ENCODE results near the gene SRSF9.
A peak's percentile ranks its signal among the peaks of the same experiment; 100 is the strongest.
"Not testable (repeated sequence)": the region's sequence is repeated elsewhere in the genome, so short reads cannot be mapped to it uniquely, and the experiment has no call there.

Gene SRSF9

DNA sequence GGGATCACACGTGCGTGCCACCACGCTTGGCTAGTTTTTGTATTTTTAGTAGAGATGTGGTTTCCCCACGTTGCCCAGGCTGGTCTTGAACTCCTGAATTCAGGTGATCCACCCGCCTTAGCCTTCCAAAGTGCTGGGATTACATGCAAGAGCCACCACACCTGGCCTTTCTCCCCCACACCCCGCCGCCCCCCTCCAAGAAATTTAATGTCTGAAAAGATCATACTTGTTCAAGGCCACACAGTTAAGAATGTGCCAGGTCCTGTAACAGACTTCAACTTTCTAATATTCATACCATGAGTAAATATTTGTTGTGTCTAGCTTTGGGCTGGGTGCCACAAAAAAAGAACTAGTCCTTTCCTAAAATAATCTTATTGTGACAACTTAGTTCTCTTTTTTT lies 14.2 kb downstream of the SRSF9 start:
- no peak for DNase-seq (ENCODE audit: insufficient read length, low spot score)
- FAIRE-seq = no peak

DNA sequence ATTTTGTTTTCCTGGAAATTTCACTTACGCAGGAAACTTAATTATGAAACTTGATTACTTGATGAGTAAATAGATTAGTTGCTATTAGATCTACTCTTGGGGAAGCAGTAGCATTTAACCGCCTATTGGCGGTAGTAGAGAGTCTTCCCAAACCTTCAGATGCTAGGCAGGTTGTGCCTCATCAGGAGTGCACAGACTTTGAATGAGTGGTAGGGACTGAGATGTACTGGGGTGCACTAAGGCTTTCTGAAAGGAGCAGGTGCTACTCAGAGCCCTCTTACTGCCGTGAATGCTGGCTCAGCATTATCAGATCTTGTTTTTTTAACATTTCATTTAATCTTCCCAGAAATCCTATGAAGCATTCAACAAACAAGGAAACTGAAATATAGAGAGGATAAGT lies 15.6 kb downstream of the SRSF9 start:
- DNase-seq (ENCODE audit: insufficient read length, low spot score) (no peak), FAIRE-seq (peak; percentile 79)

DNA sequence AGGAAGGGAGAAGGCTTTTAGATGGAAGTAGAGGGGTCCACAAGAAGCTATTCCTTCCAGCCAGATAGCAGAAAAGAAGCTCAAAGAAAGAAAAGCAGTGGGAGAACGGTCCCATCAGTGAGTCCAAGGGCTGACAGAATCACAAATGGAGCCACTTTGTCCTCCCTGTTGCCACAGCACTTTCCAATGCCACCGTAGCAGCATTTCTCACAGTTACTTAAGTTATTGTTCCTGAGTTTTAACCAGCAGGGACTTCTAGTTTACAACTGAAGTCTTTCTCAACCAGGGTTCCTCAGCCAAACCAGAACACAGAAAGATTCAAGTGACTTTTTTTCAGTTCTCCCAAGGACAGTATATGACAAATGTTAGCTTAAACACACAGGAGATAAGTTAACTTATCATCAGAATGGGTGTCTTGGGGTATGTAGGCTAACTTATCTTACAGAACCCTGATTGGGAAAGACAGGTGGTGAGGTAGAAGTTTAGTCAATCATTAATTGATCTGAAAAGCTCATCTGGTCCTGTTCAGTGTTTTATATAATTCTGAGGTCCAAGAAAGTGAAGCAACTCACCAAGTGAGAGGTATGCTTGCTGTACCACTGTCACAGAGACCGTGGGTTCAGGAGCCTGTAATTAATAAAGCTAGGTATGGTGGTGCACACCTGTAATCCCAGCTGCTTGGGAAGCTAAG lies 16.3 kb downstream of the SRSF9 start:
- no peak for FAIRE-seq
- DNase-seq (ENCODE audit: insufficient read length, low spot score) = no peak

DNA sequence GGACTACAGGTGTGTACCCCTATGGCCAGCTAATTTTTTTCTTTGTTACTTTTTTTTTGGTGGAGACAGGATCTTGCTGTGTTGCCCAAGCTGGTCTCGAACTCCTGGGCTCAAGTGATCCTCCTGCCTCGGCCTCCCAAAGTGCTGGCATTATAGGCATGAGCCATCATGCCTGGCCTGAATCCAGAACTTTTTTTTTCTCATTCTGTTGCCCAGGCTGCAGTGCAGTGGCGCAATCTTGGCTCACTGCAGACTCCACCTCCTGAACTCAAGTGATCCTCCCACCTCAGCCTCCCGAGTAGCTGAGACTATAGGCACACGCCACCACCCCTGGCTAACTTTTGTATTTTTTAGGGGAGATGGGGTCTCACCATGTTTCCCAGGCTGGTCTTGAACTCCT lies 17.0 kb downstream of the SRSF9 start:
- not testable (repeated sequence) for FAIRE-seq; DNase-seq (ENCODE audit: insufficient read length, low spot score)

DNA sequence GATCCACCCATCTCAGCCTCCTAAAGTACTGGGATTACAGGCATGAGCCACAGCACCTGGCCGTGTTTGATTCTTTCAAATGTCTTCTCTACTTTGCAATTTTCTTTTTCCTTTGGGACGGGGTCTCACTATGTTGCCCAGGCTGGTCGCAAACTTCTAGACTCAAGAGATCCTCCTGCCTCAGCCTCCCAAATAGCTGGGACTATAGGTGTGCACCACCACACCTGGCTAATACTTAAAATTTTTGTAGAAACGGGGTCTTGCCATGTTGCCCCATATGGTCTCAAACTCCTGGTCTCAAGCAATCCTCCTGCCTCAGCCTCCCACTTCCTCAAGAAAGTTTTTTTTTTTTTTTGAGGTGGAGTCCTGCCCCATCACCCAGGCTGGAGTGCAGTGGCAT lies 21.6 kb downstream of the SRSF9 start:
- DNase-seq (ENCODE audit: insufficient read length, low spot score) = no peak
- no peak for FAIRE-seq

DNA sequence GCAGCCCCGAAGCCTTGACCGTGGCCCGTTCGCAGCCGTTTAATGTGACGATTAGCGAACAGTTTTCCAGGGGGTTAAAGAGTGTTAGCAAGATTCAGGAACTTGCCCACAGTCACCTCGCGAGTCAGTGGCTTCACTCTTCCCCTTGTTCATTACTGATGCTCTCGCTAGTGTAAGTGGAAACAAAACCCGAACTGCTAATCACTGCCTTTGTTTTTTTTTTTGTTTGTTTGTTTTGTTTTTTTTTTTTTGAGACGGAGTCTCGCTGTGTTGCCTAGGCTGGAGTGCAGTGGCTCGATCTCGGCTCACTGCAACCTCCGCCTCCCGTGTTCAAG lies 22.7 kb downstream of the SRSF9 start:
- not testable (repeated sequence) for DNase-seq (ENCODE audit: insufficient read length, low spot score); FAIRE-seq

DNA sequence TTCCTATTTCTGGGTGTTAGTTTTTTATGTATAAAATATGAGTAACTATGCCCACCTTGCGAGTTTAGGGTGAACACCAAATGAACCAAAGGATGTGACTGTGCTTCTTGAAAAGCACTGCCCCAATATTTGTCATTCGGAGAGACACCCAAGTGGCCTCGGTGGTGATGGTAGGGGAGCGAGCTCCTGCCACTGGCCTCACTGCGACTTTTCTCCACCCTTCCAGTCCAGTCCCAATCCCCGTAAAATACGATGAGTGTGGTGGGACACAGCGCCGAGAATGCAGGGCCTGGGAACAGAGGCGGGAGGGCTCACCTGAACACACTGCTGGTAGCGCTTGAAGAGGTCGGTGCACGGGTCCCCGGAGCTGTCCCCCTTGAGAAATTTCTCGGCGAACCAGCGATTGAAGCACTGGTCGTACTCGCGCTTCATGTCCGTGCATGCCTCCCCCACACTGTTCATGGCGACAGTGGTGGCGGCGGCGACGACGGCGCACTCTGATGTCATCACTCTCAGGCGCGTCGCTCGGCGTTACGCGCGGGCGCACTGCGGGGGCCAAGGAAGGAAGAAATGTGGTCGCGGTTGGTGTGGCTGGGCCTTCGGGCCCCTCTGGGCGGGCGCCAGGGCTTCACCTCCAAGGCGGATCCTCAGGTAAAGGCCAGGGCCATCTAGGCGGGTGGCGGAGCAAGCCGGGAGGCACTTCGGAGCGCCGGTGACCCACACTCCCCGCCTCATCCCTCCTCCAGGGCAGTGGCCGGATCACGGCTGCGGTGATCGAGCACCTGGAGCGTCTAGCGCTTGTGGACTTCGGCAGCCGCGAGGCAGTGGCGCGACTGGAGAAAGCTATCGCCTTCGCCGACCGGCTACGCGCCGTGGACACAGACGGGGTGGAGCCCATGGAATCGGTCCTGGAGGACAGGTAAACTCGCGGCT lies 23.4 kb downstream of the SRSF9 start, which contains the start of the genes GATC and TRIAP1:
Gene GATC, plus strand, starts transcription at position 534 of the 933 bp plus-strand sequence. Its CDS starts 37 bp downstream, at position 571.
Gene TRIAP1, minus strand, starts transcription at position 474 of the 933 bp plus-strand sequence. Its CDS starts 12 bp downstream, at position 462.
- peak; percentile 91 for FAIRE-seq
- DNase-seq (ENCODE audit: insufficient read length, low spot score) = peak; percentile 66

DNA sequence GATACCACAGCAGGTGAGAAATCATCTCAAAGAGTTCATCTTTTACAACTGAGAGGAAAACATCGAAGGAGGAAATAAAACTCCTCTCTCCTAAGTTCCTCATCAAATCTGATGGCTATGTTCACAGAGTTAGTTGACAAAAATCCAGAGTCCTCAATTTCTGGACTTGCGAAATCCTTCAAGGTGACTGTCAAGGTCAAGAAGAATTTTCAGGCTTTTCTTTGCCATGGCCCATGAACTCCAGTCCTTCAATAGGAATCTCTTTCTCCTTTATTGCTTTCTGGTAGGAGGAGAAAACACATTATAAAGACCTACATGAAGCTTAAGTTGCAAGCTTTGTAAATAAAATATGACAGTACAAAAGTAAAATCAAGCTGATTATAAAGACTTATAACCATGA lies 24.9 kb downstream of the SRSF9 start:
- FAIRE-seq = no peak

DNA sequence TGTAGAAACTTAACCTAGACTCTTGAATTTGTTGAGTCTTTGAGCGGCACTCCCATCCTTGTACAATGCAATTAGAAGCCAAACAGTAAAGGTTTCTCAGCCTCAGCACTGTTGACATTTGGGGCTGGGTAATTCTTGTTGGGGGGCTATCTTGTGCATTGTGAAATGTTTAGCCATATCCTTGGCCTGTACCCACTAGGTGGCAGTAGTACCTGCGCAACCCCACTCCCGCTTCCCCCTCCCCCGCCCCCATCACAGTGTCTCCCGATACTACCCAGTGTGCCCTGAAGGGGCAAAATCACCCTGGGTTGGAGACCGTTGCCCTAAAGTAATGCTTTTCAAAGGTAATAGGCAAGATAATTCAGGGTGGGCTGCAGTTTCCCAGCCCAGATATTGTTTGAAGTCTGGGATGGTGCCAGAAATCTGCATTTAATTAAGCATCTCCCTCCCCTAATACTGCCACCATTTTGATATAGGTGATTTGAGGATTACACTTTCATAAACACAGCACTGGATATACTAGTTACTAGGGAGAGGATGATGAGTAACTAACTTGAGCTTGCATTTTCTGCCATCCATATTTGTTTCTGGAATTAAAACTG lies 29.8 kb downstream of the SRSF9 start:
- peak; percentile 56 for DNase-seq (ENCODE audit: insufficient read length, low spot score)
- peak; percentile 8 for FAIRE-seq

More for the DNA sequence above, 24.9 kb downstream of the SRSF9 start:
- DNase-seq (ENCODE audit: insufficient read length, low spot score) = no peak

DNA sequence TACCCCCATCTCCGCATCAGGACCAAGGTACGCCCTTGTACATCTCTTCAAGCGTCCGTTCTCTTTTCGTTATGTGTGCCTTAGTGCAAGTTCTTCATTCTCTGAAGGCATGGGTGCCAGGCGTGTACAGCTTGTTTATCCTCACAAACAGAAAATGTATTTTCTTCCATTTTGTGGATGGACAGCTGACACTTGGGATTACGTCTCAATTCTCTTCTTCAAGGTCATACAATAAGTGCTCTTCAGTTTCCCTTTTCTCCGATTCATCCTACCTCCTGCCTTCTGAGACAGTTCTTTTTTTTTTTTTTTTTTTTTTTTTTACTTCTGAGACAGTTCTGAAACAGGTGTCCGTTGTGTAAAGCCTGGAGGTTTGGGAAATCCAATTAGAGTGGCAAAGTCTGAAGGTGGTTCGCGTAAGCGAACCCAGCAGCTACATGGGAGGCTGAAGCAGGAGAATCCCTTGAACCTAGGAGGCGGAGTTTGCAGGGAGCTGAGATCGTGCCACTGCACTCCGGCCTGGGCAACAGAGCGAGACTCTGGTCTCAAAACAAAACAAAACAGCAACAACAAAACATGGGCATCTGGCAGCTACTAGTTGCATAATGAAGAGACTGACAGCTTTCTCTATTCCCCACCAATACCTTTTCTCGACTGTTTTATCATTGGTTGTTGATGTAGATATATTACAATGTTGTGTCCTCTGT lies 30.9 kb downstream of the SRSF9 start:
- FAIRE-seq (no peak), DNase-seq (ENCODE audit: insufficient read length, low spot score) (no peak)

DNA sequence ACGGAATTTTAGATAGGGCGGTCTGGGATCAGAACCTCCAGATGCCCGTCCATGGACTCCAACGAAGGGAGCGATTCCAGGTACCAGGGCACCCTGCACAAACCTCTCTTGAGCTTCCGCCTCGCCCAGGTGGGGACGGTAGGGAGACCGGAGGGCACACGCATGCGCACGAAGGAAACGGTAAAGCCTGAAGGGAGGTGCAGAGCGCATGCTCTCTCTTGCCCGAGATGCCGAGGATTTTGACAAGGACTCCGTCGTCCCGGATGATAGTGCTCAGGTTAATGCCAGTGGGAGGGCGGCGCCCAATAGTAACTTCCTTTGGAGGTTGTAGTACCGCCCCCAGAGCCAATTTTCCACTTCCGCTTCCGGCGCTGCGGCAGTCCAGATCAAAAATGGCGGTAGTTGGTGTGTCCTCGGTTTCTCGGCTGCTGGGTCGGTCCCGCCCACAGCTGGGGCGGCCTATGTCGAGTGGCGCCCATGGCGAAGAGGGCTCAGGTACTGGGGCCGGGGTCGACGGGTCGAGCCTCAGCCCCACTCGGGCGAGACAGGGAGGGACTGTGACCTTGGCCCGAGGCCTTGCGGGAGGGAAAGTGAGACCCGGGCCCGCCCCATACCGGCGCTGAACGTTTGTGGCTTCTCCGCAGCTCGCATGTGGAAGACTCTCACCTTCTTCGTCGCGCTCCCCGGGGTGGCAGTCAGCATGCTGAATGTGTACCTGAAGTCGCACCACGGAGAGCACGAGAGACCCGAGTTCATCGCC lies 31.6 kb downstream of the SRSF9 start, which contains the start of gene COX6A1:
Gene COX6A1, plus strand, starts transcription at position 379 of the 760 bp plus-strand sequence. Its CDS starts 14 bp downstream, at position 393.
- DNase-seq (ENCODE audit: insufficient read length, low spot score) = peak; percentile 89
- FAIRE-seq = peak; percentile 98

DNA sequence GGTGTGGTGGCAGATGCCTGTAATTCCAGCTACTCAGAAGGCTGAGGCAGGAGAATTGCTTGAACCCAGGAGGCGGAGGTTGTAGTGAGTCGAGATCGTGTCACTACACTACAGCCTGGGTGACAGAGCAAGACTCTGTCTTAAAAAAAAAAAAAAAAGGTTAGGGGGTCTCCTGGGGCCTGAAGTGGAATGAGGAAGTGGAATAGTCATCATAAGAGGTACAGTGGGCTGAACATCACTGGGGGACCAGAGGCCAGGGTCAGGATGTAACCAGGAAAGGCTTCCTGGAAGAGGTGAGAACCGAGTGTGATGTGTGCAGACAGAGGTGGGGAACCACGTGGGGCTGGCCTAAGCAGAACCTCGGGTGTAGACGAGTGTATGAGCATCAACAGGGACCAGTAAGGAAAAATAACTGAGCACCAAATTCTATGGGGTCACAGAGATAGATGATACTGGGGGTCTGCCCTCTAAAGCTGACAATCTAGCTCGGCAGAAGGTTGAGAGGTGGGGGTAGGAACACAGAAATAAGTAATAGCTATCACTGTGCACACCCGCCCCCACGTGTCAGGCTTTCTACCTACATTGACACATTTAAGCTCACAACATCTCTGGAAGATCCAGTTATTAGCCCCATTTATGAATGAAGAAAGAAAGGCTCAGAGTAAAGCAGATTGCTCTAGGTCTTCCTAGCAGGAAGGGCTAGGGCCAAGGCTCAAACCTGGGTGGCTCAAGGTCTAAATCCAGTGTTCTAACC lies 36.6 kb downstream of the SRSF9 start:
- DNase-seq (ENCODE audit: insufficient read length, low spot score) = no peak
- FAIRE-seq = no peak

DNA sequence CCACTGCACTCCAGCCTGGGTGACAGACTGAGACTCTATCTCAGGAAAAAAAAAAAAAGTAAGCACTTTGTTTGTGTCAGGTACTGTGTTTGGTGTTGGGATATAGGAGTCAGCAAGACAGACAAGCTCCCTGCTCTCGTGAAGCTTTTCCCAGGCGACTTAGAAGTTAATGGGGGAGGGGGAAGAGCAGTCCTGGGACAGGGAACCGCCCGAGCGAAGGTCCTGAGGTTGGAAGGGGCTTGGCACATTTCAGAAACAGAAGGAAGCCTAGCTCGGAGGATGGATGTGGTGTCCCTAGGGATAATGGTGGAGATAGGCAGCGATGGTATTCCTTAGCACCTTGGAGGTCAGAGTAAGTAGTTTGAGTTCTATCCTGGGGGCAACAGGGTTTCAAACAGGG lies 40.2 kb downstream of the SRSF9 start:
- FAIRE-seq (no peak), DNase-seq (ENCODE audit: insufficient read length, low spot score) (no peak)

DNA sequence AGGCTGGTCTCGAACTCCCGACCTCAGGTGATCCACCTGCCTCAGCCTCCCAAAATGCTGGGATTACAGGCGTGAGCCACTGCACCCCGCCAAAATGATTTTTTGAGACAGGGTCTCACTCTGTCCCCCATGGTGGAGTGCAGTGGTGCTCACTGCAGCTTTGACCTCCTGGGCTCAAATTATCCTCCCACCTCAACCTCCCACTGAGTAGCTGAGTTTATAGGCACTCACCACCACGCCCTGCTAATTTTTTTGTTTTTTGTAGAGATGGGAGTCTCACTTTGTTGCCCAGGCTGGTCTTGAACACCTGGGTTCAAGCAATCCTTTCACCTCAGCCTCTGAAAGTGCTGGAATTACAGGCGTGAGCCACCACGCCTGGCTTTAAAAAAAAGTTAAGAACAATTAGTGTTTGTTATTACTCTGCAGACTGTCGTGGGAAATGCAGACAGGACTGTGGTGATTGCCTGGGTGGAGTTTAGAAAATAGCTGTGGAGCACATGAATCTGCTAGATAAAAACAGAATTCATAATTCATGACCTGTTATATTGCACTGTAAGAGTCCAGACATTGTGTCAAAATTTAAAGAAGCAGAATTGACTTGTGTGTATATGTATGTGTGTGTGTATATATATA lies 40.8 kb downstream of the SRSF9 start:
- no peak for FAIRE-seq
- DNase-seq (ENCODE audit: insufficient read length, low spot score) = no peak

DNA sequence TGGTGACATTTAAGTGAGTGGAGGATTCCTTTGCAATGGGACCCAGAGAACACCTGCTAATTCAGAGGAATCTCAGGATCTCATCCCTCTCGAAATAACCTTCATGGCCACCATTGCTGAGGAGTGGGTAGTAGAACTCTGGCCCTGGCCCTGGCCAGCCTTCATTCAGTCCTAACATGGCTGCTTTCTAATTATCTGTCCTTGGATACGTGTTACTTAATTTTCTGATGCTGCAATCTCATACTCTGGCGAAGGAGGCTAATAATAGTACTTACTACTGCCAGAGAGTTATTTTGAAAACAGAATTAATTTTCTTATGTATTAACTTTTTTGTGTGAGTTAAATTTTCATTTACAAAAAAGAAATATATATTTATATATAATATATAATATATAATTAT lies 43.8 kb downstream of the SRSF9 start:
- DNase-seq (ENCODE audit: insufficient read length, low spot score) = no peak

DNA sequence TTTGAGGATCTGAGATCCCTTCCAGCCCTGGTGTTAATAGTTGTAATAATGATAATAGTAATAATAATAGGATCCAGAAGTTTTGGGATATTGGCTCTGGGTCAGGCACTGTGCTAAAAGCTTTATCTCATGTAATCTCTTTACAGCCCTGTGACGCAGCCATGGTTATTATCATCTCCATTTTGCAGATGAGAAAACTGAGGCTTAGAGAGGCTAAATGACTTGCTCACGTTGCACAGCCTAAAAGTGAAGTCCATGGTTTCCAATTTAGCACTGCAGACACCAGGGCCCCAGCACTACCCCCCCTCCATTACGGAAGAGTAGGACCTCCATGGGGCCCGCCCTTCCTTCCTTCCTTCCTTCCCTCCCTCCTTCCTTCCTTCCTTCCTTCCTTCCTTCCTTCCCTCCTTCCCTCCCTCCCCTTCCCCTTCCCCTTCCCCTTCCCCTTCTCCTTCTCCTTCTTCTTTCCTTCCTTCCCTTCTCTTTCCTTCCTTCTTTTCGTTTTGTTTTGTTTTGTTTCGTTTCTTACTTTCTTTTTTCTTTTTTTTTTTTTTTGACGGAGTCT lies 46.6 kb downstream of the SRSF9 start:
- no peak for DNase-seq (ENCODE audit: insufficient read length, low spot score)
- no peak for FAIRE-seq

More for the DNA sequence above, 43.8 kb downstream of the SRSF9 start:
- no peak for FAIRE-seq

DNA sequence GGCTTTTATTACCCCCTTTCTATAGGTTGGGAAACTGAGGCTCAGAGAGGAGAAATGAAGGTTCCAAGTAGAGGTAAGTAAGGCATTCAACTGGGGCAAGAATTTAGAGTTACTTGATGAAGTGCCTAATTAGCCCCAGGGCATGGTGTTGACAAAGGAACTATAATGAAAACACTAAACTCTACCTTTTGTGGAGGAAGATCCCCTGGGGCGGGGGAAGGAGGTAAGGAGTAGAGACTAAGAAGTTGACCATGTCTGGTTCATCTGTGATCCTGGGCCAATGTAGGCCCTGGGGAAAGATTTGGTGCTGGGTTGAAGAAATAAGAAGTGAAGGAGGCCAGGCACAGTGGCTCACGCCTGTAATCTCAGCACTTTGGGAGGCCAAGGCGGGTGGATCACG lies 47.8 kb downstream of the SRSF9 start:
- no peak for DNase-seq (ENCODE audit: insufficient read length, low spot score)
- FAIRE-seq = no peak

DNA sequence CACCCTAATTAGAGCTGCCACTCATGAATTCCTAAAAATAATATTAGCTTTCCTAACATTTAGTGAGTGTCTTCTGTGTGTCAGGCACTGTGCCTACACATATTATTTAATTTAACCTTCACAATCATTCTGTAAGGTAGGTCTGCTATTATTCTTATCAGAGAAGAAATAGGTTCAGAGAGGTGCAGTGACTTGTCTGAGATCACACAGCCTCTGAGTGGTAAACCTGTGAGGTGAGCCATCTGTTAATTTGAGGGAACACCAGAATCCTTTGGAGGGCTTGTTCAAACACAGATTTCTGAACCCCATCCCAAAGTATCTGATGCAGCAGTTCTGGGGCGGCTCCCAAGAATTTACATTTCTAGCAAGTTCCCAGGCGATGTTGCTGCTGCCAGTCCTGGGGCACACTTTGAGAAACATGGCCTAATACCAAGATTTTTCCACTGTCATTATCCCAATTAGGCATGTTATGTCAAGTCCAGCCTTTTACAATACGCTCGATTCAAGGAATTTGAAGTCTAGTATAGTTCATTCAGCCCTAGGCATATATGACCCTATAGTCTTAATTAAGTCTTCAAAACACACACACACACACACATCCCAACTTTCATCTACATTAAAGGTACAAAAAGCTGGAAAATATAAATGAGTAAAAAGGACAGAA lies 51.5 kb downstream of the SRSF9 start:
- DNase-seq (ENCODE audit: insufficient read length, low spot score) (no peak), FAIRE-seq (no peak)

All from GM19239 (cell line).